Right lobe of liver (tissue), 4 donors: ENCODE results near the gene DYSF.

Experiments
- POLR2A ChIP-seq: fragments of 450-650 bp; IDR thresholded peaks from one replicate; pipeline ENCODE4 v1.6.1; 2017; ENCODE audit warnings: antibody characterized with exemption, mild to moderate bottlenecking
- TF ChIP-seq, protein P1 (sequence below), 4 donors: fragments of 200-600 bp in 3 of 4; fragments of 450-650 bp in 1 of 4; IDR thresholded peaks; one replicate each; pipeline versions ENCODE4 v1.5.1 to v1.8.0; 2016 to 2022; ENCODE audit warnings: antibody characterized with exemption in 4 of 4, mild to moderate bottlenecking in 2 of 4
- donor health status: DM: no; HTN: no; CAD: no.
- donor health status: DM: no; HTN: no; CAD: no.
- donor health status: DM: no; HTN: yes; CAD: no.

- TF ChIP-seq, protein P1, sequence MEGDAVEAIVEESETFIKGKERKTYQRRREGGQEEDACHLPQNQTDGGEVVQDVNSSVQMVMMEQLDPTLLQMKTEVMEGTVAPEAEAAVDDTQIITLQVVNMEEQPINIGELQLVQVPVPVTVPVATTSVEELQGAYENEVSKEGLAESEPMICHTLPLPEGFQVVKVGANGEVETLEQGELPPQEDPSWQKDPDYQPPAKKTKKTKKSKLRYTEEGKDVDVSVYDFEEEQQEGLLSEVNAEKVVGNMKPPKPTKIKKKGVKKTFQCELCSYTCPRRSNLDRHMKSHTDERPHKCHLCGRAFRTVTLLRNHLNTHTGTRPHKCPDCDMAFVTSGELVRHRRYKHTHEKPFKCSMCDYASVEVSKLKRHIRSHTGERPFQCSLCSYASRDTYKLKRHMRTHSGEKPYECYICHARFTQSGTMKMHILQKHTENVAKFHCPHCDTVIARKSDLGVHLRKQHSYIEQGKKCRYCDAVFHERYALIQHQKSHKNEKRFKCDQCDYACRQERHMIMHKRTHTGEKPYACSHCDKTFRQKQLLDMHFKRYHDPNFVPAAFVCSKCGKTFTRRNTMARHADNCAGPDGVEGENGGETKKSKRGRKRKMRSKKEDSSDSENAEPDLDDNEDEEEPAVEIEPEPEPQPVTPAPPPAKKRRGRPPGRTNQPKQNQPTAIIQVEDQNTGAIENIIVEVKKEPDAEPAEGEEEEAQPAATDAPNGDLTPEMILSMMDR (IDR thresholded peaks at IDR 0.05) = no peak
- no peak for TF ChIP-seq POLR2A
Measured at GRCh38 chr2:71595569-71595968, 142.2 kb downstream of the DYSF start.
